NB4 (cell line): ENCODE data around the gene SLC35G1.

Experiments used
- MYC ChIP-seq: IDR thresholded peaks from 2 replicates; pipeline ENCODE4 v1.6.1; 2011; ENCODE audit warnings: low read depth, low read length
- POLR2A ChIP-seq: IDR thresholded peaks from 2 replicates; pipeline ENCODE4 v1.6.1; 2011; ENCODE audit warnings: mild to moderate bottlenecking; ENCODE audit not compliant: insufficient read length; ENCODE audit errors: extremely low read depth
- TF ChIP-seq, protein P1 (sequence below): IDR thresholded peaks from one replicate; pipeline ENCODE4 v1.5.1; 2012; ENCODE audit warnings: low read depth, low read length
- TF ChIP-seq, protein P2 (sequence below): IDR thresholded peaks from 2 replicates; pipeline ENCODE4 v1.6.1; 2011; ENCODE audit warnings: low read depth, low read length

DNA sequence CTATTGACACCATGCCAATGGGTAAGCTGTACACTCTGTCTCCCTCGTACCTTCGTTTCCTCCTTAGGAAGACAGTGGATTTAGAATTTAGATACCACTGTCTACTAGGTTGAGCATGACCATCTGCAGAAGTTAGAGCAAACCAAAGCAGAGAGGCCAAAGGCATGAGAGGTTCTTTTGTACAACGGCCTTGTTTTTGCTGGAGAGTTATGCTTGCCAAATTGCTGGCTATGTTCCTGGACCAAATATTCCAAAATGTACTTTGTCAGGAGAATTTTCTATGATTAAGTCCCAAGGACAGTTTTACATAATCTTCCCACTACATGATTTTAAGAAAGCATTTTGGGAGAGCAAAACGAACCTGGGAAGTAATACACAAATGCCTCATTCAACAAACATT, 52.0 kb downstream of the SLC35G1 start:
- TF ChIP-seq, protein P1, sequence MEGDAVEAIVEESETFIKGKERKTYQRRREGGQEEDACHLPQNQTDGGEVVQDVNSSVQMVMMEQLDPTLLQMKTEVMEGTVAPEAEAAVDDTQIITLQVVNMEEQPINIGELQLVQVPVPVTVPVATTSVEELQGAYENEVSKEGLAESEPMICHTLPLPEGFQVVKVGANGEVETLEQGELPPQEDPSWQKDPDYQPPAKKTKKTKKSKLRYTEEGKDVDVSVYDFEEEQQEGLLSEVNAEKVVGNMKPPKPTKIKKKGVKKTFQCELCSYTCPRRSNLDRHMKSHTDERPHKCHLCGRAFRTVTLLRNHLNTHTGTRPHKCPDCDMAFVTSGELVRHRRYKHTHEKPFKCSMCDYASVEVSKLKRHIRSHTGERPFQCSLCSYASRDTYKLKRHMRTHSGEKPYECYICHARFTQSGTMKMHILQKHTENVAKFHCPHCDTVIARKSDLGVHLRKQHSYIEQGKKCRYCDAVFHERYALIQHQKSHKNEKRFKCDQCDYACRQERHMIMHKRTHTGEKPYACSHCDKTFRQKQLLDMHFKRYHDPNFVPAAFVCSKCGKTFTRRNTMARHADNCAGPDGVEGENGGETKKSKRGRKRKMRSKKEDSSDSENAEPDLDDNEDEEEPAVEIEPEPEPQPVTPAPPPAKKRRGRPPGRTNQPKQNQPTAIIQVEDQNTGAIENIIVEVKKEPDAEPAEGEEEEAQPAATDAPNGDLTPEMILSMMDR: no peak
- TF ChIP-seq POLR2A: no peak
- TF ChIP-seq MYC: no peak
- TF ChIP-seq, protein P2, sequence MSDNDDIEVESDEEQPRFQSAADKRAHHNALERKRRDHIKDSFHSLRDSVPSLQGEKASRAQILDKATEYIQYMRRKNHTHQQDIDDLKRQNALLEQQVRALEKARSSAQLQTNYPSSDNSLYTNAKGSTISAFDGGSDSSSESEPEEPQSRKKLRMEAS: no peak
